ENCODE measurements around the gene BCL6. TPM values are rescaled to one million over a fixed set of nuclear protein-coding genes. Genes with fewer than 3 reads are reported as not detected.

Gene BCL6
- total RNA-seq, 1 donor = 40.2 TPM

DNA sequence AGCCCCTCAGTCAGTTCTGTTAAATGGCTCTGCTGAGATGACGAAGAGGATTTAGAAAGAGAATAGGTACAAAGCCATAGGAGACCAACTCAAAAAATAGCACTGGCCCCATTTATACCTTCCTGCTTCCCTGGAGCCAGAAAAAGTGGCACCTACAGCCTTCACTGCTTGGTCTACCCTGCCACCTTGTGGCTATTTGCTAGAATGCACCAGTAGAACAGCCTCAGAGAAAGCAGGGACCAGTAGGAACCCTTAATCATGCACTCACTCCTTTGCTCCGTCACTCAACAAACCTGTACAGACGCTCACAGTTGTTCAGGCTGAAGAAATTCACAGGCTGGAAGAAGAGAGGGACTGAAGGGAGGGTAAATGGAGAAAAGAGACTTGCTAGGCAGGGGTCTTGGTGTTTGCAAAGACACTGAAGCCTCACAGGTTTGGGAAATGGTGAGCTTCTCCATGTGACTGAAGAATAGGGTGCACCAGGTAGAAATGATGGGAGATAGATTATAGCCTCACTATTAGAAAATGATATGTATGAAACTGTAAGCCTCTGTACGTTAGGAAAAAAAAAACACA, 30.8 kb downstream of the BCL6 start:
- Histone ChIP-seq H4K20me1 (ENCODE audit: insufficient read depth, low read length) (no peaks in the 10 kb centered on the region), H3K4me1 (ENCODE audit: insufficient read depth, low read length) (peaks cover 4% of the 10 kb centered on the region), H3K9me3 (ENCODE audit: low read depth, low read length) (no peaks in the 10 kb centered on the region), H3K4me2 (ENCODE audit: insufficient read depth, low read length) (peak overlapping the region; percentile 69), H3K27ac (ENCODE audit: low read depth, low read length) (no peak overlapping the region), H3K36me3 (ENCODE audit: insufficient read depth, low read length) (no peaks in the 10 kb centered on the region), H2AFZ (ENCODE audit: low read length) (no peak overlapping the region), H3K79me2 (ENCODE audit: insufficient read depth, low read length) (no peaks in the 10 kb centered on the region), H3K4me3 (ENCODE audit: insufficient read depth, low read length) (no peak overlapping the region), H3K27me3 (ENCODE audit: insufficient read depth, low read length) (no peaks in the 10 kb centered on the region)
- peak; percentile 76 for DNase-seq (ENCODE audit: insufficient read length, low spot score, missing footprints)
- TF ChIP-seq, protein P1, sequence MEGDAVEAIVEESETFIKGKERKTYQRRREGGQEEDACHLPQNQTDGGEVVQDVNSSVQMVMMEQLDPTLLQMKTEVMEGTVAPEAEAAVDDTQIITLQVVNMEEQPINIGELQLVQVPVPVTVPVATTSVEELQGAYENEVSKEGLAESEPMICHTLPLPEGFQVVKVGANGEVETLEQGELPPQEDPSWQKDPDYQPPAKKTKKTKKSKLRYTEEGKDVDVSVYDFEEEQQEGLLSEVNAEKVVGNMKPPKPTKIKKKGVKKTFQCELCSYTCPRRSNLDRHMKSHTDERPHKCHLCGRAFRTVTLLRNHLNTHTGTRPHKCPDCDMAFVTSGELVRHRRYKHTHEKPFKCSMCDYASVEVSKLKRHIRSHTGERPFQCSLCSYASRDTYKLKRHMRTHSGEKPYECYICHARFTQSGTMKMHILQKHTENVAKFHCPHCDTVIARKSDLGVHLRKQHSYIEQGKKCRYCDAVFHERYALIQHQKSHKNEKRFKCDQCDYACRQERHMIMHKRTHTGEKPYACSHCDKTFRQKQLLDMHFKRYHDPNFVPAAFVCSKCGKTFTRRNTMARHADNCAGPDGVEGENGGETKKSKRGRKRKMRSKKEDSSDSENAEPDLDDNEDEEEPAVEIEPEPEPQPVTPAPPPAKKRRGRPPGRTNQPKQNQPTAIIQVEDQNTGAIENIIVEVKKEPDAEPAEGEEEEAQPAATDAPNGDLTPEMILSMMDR (IDR thresholded peaks at IDR 0.05; ENCODE audit: extremely low read depth, low read depth, low read length) = peak; percentile 98

DNA sequence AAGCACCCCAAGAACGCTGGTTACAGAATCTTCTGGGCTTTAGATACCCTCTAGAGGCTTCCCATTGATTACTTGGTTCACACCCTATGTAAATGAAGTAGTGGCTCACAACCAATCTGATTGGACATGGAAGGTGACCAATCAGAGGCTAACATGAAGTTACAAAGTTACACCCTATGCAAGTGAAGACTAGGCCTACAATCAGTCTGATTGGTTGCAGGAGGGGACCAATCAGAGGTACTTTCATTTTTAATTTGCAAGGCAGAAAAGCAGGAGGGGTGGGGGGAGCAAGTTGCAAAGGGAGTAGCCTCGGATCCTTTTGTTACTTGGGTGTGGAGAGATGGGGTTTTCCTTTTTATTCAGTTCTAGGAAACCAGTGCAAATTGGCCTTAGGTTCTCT, 31.8 kb downstream of the BCL6 start:
- DNase-seq (ENCODE audit: insufficient read length, low spot score, missing footprints) = no peak
- Histone ChIP-seq H4K20me1 (ENCODE audit: insufficient read depth, low read length) (no peaks in the 10 kb centered on the region), H3K79me2 (ENCODE audit: insufficient read depth, low read length) (no peaks in the 10 kb centered on the region), H3K9me3 (ENCODE audit: low read depth, low read length) (no peaks in the 10 kb centered on the region), H3K4me2 (ENCODE audit: insufficient read depth, low read length) (peak overlapping the region; percentile 69), H3K27me3 (ENCODE audit: insufficient read depth, low read length) (no peaks in the 10 kb centered on the region), H3K4me1 (ENCODE audit: insufficient read depth, low read length) (peaks cover 4% of the 10 kb centered on the region), H3K4me3 (ENCODE audit: insufficient read depth, low read length) (peak overlapping the region; percentile 25), H3K27ac (ENCODE audit: low read depth, low read length) (no peak overlapping the region), H3K36me3 (ENCODE audit: insufficient read depth, low read length) (no peaks in the 10 kb centered on the region), H2AFZ (ENCODE audit: low read length) (peak overlapping the region; percentile 67)
- TF ChIP-seq, protein P1 (IDR thresholded peaks at IDR 0.05; ENCODE audit: extremely low read depth, low read depth, low read length) = no peak

DNA sequence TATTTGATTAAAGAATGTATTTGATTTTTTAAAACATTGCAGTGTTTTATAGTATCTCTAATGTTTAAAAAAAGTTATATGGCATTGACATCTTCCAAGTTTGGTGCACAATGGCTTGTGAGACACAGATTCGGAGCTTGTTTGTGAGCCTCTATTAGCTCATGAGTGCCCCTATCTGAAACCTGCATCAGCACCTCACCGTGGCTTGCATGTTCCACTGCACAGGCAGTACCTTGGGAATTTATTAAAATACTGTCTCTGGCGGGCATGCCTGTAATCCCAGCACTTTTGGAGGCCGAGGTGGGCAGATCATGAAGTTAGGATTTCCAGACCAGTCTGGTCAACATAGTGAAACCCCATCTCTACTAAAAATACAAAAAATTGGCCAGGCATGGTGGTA, 36.1 kb downstream of the BCL6 start:
- TF ChIP-seq, protein P1 (IDR thresholded peaks at IDR 0.05; ENCODE audit: extremely low read depth, low read depth, low read length) = peak; percentile 20
- H3K9me3 ChIP-seq (ENCODE audit: low read depth, low read length) = no peaks in the 10 kb centered on the region
- H3K4me3 ChIP-seq (ENCODE audit: insufficient read depth, low read length) = no peak overlapping the region
- H3K27me3 ChIP-seq (ENCODE audit: insufficient read depth, low read length) = no peaks in the 10 kb centered on the region
- H3K4me1 ChIP-seq (ENCODE audit: insufficient read depth, low read length) = peaks cover 4% of the 10 kb centered on the region
- H3K79me2 ChIP-seq (ENCODE audit: insufficient read depth, low read length) = no peaks in the 10 kb centered on the region
- DNase-seq (ENCODE audit: insufficient read length, low spot score, missing footprints) = no peak
- no peaks in the 10 kb centered on the region for H4K20me1 ChIP-seq (ENCODE audit: insufficient read depth, low read length)
- no peak overlapping the region for H3K4me2 ChIP-seq (ENCODE audit: insufficient read depth, low read length)
- no peak overlapping the region for H3K27ac ChIP-seq (ENCODE audit: low read depth, low read length)
- no peaks in the 10 kb centered on the region for H3K36me3 ChIP-seq (ENCODE audit: insufficient read depth, low read length)
- no peak overlapping the region for H2AFZ ChIP-seq (ENCODE audit: low read length)

DNA sequence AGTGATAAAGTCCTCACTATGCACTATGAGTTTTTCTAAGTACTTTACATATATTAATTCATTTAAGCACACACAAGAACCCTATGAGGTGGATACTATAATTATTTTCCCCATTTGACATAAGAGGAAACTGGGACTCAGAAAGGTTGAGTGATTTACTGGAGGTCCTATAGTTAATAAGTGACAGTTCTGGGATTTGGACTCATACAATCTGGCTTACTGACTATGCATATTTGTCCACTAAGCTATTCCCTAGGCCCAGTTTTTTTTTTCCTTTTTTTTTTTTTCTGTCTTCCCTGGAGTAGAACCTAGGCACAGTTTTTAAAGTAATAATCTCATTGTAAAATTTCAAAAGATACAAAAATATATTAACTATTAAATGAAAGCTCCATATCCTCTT, 36.6 kb downstream of the BCL6 start:
- no peaks in the 10 kb centered on the region for H3K27me3 ChIP-seq (ENCODE audit: insufficient read depth, low read length)
- DNase-seq (ENCODE audit: insufficient read length, low spot score, missing footprints) = no peak
- no peak overlapping the region for H3K27ac ChIP-seq (ENCODE audit: low read depth, low read length)

More for the DNA sequence above, 36.6 kb downstream of the BCL6 start:
- TF ChIP-seq, protein P1 (IDR thresholded peaks at IDR 0.05; ENCODE audit: extremely low read depth, low read depth, low read length) = no peak
- no peak overlapping the region for H2AFZ ChIP-seq (ENCODE audit: low read length)
- no peak overlapping the region for H3K4me3 ChIP-seq (ENCODE audit: insufficient read depth, low read length)
- no peaks in the 10 kb centered on the region for H4K20me1 ChIP-seq (ENCODE audit: insufficient read depth, low read length)
- no peak overlapping the region for H3K4me2 ChIP-seq (ENCODE audit: insufficient read depth, low read length)
- no peaks in the 10 kb centered on the region for H3K9me3 ChIP-seq (ENCODE audit: low read depth, low read length)
- peaks cover under 1% of the 10 kb centered on the region for H3K4me1 ChIP-seq (ENCODE audit: insufficient read depth, low read length)
- H3K79me2 ChIP-seq (ENCODE audit: insufficient read depth, low read length) = no peaks in the 10 kb centered on the region
- H3K36me3 ChIP-seq (ENCODE audit: insufficient read depth, low read length) = no peaks in the 10 kb centered on the region

All from osteoblast (primary cell).